Brain microvascular endothelial cell (primary cell): Measurements from ENCODE around the gene MAPK8IP1.

ENCODE experiments used
- DNase-seq: peaks from one replicate; pipeline ENCODE4 v3.0.0-alpha.2; 2020
- H3K27ac ChIP-seq: fragments of 250-450 bp; sonication (Bioruptor Pico); 2 replicates; pipeline ENCODE4 v1.5.1; 2020; ENCODE audit warnings: mild to moderate bottlenecking, moderate library complexity
- H3K27me3 ChIP-seq: fragments of 250-450 bp; sonication (Bioruptor Pico); replicated peaks from 2 replicates; pipeline ENCODE4 v1.5.1; 2020; ENCODE audit warnings: mild to moderate bottlenecking
- H3K36me3 ChIP-seq: fragments of 250-450 bp; sonication (Bioruptor Pico); replicated peaks from 2 replicates; pipeline ENCODE4 v1.5.1; 2020; ENCODE audit warnings: mild to moderate bottlenecking
- H3K4me3 ChIP-seq: 2 replicates; pipeline ENCODE4 v1.5.1; 2011; ENCODE audit warnings: low read depth, mild to moderate bottlenecking, control low read depth, low read length, moderate library complexity
- in situ Hi-C: cut with HindIII; loops from 2 replicates; pipeline ENCODE4 v1.10.0; 2017; ENCODE audit warnings: low sequenced_read_pairs, low pct_ligation_motif_present
- TF ChIP-seq, protein P1 (sequence below): IDR thresholded peaks from 2 replicates; pipeline ENCODE4 v1.5.1; 2011; ENCODE audit warnings: low read depth, mild to moderate bottlenecking, moderate library complexity, low read length, control low read depth, inconsistent platforms; ENCODE audit errors: missing control alignments

The MAPK8IP1 gene

DNA sequence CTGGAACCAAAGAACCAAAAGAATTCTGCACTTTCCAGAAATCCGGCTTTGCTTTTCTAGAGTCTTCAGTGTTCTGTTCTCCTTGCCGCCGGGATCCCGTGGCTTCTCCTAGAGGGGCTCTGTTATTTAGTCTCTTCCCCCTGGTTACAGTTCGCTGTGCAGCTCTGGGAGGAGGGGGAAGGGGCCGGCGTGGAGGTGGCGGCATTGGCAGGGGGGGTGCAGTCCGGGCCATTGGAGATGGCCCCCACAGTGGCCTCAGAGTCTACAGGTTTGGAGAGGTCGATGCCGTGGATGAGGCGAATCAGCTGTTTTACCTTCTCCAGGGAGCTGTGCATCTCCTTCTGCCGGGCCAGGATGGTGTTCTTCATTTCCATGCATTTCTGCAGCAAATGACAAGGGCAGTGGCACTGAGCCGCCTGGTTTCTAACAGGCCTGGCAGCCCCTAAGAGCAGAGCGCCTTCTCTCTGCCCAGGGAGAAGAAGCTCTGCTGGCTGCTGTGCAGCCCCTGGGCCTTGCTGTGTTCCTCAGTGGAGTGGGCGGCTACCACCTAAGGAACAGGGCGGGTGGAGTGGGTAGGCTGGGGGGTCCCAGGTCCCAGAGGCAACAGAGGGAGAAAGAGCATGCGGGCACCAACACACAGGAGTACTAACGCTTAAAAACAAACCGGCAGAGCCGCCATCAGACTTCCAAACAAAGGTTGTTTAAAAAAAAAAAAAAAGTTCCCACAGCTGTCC lies 48.6 kb downstream of the MAPK8IP1 start:
- no peaks in the 10 kb centered on the region for H3K27me3 ChIP-seq
- H3K36me3 ChIP-seq: peaks cover 35% of the 10 kb centered on the region
- no peak overlapping the region for H3K4me3 ChIP-seq
- in situ Hi-C loops: no loop called here
- no peak overlapping the region for H3K27ac ChIP-seq
- DNase-seq: no peak
- TF ChIP-seq, protein P1, sequence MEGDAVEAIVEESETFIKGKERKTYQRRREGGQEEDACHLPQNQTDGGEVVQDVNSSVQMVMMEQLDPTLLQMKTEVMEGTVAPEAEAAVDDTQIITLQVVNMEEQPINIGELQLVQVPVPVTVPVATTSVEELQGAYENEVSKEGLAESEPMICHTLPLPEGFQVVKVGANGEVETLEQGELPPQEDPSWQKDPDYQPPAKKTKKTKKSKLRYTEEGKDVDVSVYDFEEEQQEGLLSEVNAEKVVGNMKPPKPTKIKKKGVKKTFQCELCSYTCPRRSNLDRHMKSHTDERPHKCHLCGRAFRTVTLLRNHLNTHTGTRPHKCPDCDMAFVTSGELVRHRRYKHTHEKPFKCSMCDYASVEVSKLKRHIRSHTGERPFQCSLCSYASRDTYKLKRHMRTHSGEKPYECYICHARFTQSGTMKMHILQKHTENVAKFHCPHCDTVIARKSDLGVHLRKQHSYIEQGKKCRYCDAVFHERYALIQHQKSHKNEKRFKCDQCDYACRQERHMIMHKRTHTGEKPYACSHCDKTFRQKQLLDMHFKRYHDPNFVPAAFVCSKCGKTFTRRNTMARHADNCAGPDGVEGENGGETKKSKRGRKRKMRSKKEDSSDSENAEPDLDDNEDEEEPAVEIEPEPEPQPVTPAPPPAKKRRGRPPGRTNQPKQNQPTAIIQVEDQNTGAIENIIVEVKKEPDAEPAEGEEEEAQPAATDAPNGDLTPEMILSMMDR: no peak

DNA sequence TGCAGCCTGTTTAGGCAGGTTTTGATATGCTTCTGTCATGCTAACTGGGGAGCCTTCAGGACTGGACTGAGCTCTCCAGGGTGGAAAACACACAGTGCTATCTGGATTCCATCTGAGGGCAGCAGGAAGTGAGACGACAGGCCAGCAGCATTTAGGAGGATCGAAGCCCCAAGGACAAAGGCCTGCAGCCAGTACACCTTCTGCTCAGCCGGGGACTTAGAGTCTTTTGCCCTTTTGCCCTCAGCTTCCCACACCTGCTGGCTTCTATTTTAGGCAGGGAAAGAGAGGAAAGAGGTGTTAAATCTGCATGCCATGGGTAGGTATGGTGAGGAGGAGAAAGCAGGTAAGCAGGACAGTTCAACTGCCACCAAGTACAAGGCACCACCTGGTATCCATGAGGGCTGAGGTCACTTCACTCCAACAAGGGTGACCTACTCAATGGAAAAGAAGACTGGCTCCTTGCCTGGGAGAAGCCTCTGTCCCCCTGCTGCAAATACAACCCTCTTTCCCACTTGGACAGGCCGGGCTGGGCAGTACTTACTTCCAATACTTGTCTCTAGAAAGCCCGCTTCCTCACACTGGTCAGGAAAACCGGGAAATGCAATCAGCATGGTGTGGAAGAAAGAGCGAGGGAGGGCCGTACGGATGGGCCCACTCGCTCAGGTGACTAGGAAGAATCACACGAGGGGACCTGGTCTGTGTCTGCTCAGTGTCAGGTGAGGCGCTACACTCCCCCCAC lies 49.3 kb downstream of the MAPK8IP1 start:
- Histone ChIP-seq H3K36me3 (peaks cover 35% of the 10 kb centered on the region), H3K27me3 (no peaks in the 10 kb centered on the region), H3K27ac (no peak overlapping the region), H3K4me3 (no peak overlapping the region)
- in situ Hi-C loops: no loop called here
- TF ChIP-seq, protein P1: no peak
- no peak for DNase-seq

DNA sequence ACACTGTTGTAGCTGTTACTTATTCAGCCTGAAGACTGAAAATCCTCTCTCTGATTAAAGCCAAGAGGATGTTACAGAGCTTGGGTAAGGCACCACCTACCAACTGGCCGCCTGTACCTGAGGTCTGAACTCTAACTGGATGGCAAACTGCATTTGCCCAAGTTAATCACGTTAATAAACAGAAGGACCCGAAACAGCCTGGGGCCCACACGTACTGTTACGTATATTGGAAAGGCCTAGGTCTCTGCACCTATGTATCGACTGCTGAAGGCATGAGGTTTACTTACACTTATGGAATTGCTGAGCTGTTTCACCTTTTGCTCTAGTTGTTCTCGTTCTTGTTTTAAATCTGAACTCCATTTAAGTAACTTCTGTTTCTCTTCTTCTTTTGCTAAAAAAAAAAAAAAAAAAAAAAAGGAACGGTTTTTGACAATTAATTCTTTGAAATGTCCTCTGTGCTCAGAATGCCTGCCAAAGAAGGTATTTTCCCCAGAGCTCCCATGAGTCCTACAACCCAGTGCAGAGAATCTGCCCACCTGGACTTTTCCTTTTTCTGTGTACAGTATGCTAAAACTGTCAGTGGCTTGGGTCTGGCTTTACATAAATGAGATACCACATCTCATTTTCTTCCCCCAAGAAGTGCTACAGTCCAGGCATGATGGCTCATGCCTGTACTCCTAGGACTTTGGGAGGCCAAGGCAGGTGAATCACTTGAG lies 50.1 kb downstream of the MAPK8IP1 start:
- H3K27me3 ChIP-seq: no peaks in the 10 kb centered on the region
- TF ChIP-seq, protein P1: no peak
- peaks cover 35% of the 10 kb centered on the region for H3K36me3 ChIP-seq
- DNase-seq: no peak
- no peak overlapping the region for H3K27ac ChIP-seq
- in situ Hi-C loops: no loop called here
- no peak overlapping the region for H3K4me3 ChIP-seq

DNA sequence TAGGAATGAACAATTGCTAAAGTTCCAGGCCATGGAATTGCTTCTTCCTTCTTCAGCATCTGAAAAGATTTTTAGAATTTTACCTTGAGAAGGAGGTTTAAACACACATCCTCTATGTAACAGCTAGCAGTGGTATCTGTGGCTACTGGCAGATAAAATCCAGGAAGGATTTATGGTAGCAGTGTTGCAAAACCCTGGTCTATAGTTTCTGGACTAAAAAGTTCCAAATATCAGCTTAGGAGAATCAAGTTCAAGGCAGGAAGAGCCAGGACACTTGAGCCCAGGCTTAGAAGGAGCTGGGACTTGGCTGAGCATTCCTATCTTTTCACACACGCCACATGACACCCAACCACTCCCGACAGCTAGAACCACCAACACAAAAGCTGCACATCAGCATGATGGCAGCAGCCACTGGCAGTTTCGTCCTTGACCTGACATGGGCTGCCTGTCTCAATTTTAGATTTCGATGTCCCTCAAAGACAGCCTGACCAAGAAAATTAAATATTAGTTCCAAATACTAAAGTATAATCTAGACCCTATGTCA lies 51.1 kb downstream of the MAPK8IP1 start:
- in situ Hi-C loops: no loop called here
- no peak for DNase-seq
- no peak overlapping the region for H3K27ac ChIP-seq
- TF ChIP-seq, protein P1: no peak
- H3K4me3 ChIP-seq: no peak overlapping the region
- peaks cover 35% of the 10 kb centered on the region for H3K36me3 ChIP-seq
- H3K27me3 ChIP-seq: no peaks in the 10 kb centered on the region

DNA sequence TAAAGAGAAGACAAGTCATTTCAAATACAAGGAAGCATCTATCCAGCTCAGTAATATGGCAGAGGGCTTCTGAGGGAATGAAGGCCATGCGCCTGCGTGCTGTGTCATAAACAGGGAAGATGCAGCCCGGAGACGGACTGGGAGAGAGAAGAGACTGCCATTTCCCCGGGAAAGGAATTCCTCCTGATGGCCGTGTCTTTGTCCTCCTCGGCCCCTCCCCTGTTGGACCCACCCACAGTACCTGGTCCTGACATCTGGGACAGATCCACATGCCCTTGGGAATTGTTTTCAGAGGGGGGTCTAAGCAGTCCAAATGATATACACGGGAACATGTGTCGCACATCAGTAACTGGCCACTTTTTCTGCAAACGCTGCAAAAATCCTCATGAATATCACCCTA lies 52.5 kb downstream of the MAPK8IP1 start:
- Histone ChIP-seq H3K4me3 (no peak overlapping the region), H3K27me3 (no peaks in the 10 kb centered on the region), H3K27ac (no peak overlapping the region), H3K36me3 (peaks cover 28% of the 10 kb centered on the region)
- in situ Hi-C loops: no loop called here
- TF ChIP-seq, protein P1: no peak
- DNase-seq: no peak
